DMS 273 (cell line): Measurements from ENCODE around the gene AVPI1.
A peak's percentile ranks its signal among the peaks of the same experiment; 100 is the strongest.

Source experiments
- DNase-seq: peaks from one replicate; lab custom pipeline; 2025; ENCODE audit not compliant: unreplicated experiment; lab: John Stamatoyannopoulos, UW

AVPI1 gene

GRCh38 chr10:97686962-97687784, at the start of gene AVPI1:
AVPI1 (minus strand) TSS chr10:97687241; CDS start chr10:97679905, 7,336 bp downstream.
- peak; percentile 98 for DNase-seq

- no peak for DNase-seq
These were observed 49.4 kb upstream of the AVPI1 start for GRCh38 chr10:97736403-97736901.

- DNase-seq = no peak
These were observed 47.0 kb upstream of the AVPI1 start for GRCh38 chr10:97734021-97734420.

- no peak for DNase-seq
These were observed 46.2 kb upstream of the AVPI1 start for GRCh38 chr10:97733256-97733655.

GRCh38 chr10:97732052-97732359, 45.0 kb upstream of the AVPI1 start:
- no peak for DNase-seq

- DNase-seq = peak; percentile 86
These were observed 44.5 kb upstream of the AVPI1 start for GRCh38 chr10:97731346-97732051.

GRCh38 chr10:97729014-97729413, 42.0 kb upstream of the AVPI1 start:
- no peak for DNase-seq

GRCh38 chr10:97726636-97727178, 39.7 kb upstream of the AVPI1 start:
- no peak for DNase-seq

- DNase-seq = no peak
These were observed 37.4 kb upstream of the AVPI1 start for GRCh38 chr10:97724341-97724941.

GRCh38 chr10:97723001-97723400, 36.0 kb upstream of the AVPI1 start:
- no peak for DNase-seq

GRCh38 chr10:97721871-97722780, 35.1 kb upstream of the AVPI1 start:
- no peak for DNase-seq

GRCh38 chr10:97719602-97720001, 32.6 kb upstream of the AVPI1 start:
- peak; percentile 39 for DNase-seq

- DNase-seq = peak; percentile 29
These were observed 31.7 kb upstream of the AVPI1 start for GRCh38 chr10:97718659-97719142.

GRCh38 chr10:97718178-97718577, 31.1 kb upstream of the AVPI1 start:
- DNase-seq = no peak

- DNase-seq = no peak
These were observed 30.6 kb upstream of the AVPI1 start for GRCh38 chr10:97717627-97718026.

- DNase-seq = no peak
These were observed 28.3 kb upstream of the AVPI1 start for GRCh38 chr10:97715259-97715874.

- DNase-seq = peak; percentile 81
These were observed 27.6 kb upstream of the AVPI1 start for GRCh38 chr10:97714401-97715258.

- DNase-seq = peak; percentile 76
These were observed 26.9 kb upstream of the AVPI1 start for GRCh38 chr10:97713826-97714400.
